Adipocyte (in vitro differentiated cells): Measurements from ENCODE around the gene ZNF638.
"Not testable (repeated sequence)": the region's sequence is repeated elsewhere in the genome, so short reads cannot be mapped to it uniquely, and the experiment has no call there.

ENCODE experiments used
- DNase-seq: peaks from one replicate; pipeline ENCODE4 v3.0.0-alpha.2; 2015; ENCODE audit warnings: low read depth
- H3K27me3 ChIP-seq: replicated peaks from 2 replicates; pipeline ENCODE4 v1.7.0; 2013; ENCODE audit warnings: mild to moderate bottlenecking, low read length, moderate library complexity; ENCODE audit not compliant: control insufficient read depth, insufficient read depth
- H3K36me3 ChIP-seq: 2 replicates; pipeline ENCODE4 v1.7.0; 2013; ENCODE audit warnings: low read length, mild to moderate bottlenecking, moderate library complexity; ENCODE audit not compliant: control insufficient read depth, insufficient read depth, severe bottlenecking
- H3K4me1 ChIP-seq: 2 replicates; pipeline ENCODE4 v1.7.0; 2013; ENCODE audit warnings: mild to moderate bottlenecking, low read length, moderate library complexity; ENCODE audit not compliant: control insufficient read depth, insufficient read depth
- H3K4me3 ChIP-seq: 2 replicates; pipeline ENCODE4 v1.7.0; 2013; ENCODE audit warnings: mild to moderate bottlenecking, low read length, moderate library complexity
- H3K9ac ChIP-seq: 2 replicates; pipeline ENCODE4 v1.7.0; 2013; ENCODE audit warnings: mild to moderate bottlenecking, low read length, moderate library complexity
- H3K9me3 ChIP-seq: 2 replicates; pipeline ENCODE4 v1.7.0; 2013; ENCODE audit warnings: mild to moderate bottlenecking, low read length, moderate library complexity; ENCODE audit not compliant: control insufficient read depth

ZNF638 gene

GRCh38 chr2:71306762-71307161 is 24.8 kb upstream of the ZNF638 start:
- Histone ChIP-seq H3K4me3 (peak overlapping the region; percentile 1), H3K27me3 (no peaks in the 10 kb centered on the region), H3K9me3 (no peaks in the 10 kb centered on the region), H3K36me3 (no peaks in the 10 kb centered on the region), H3K9ac (no peak overlapping the region), H3K4me1 (no peaks in the 10 kb centered on the region)
- no peak for DNase-seq

GRCh38 chr2:71313016-71313766 is 18.4 kb upstream of the ZNF638 start:
- Histone ChIP-seq H3K36me3 (no peaks in the 10 kb centered on the region), H3K4me1 (no peaks in the 10 kb centered on the region), H3K9me3 (peaks cover 13% of the 10 kb centered on the region), H3K9ac (no peak overlapping the region), H3K4me3 (no peak overlapping the region), H3K27me3 (no peaks in the 10 kb centered on the region)
- DNase-seq, result peak; percentile 50

- H3K4me1 ChIP-seq, result no peaks in the 10 kb centered on the region
- no peaks in the 10 kb centered on the region for H3K36me3 ChIP-seq
- no peak overlapping the region for H3K4me3 ChIP-seq
- no peaks in the 10 kb centered on the region for H3K27me3 ChIP-seq
- H3K9ac ChIP-seq, result no peak overlapping the region
- peaks cover 42% of the 10 kb centered on the region for H3K9me3 ChIP-seq
- DNase-seq, result no peak
Measured at GRCh38 chr2:71317060-71317459, 14.5 kb upstream of the ZNF638 start.

GRCh38 chr2:71317900-71318299 is 13.7 kb upstream of the ZNF638 start:
- H3K27me3 ChIP-seq, H3K36me3 ChIP-seq, H3K4me3 ChIP-seq, DNase-seq, H3K9ac ChIP-seq, H3K4me1 ChIP-seq: not testable (repeated sequence)
- H3K9me3 ChIP-seq, result peaks cover 46% of the 10 kb centered on the region

- H3K4me3 ChIP-seq, result no peak overlapping the region
- no peaks in the 10 kb centered on the region for H3K4me1 ChIP-seq
- no peak for DNase-seq
- H3K36me3 ChIP-seq, result no peaks in the 10 kb centered on the region
- peaks cover 32% of the 10 kb centered on the region for H3K9me3 ChIP-seq
- H3K27me3 ChIP-seq, result no peaks in the 10 kb centered on the region
- H3K9ac ChIP-seq, result no peak overlapping the region
Measured at GRCh38 chr2:71323386-71323785, 8.2 kb upstream of the ZNF638 start.

GRCh38 chr2:71326968-71327367 is 4.6 kb upstream of the ZNF638 start:
- no peaks in the 10 kb centered on the region for H3K36me3 ChIP-seq
- no peaks in the 10 kb centered on the region for H3K4me1 ChIP-seq
- no peak overlapping the region for H3K4me3 ChIP-seq
- H3K9me3 ChIP-seq, result peaks cover 5% of the 10 kb centered on the region
- no peaks in the 10 kb centered on the region for H3K27me3 ChIP-seq
- DNase-seq, result no peak
- H3K9ac ChIP-seq, result no peak overlapping the region

GRCh38 chr2:71327916-71328315 is 3.7 kb upstream of the ZNF638 start:
- DNase-seq, result no peak

GRCh38 chr2:71330155-71330554 is 1.4 kb upstream of the ZNF638 start:
- Histone ChIP-seq H3K9me3 (no peaks in the 10 kb centered on the region), H3K4me1 (peaks cover 15% of the 10 kb centered on the region), H3K36me3 (no peaks in the 10 kb centered on the region), H3K27me3 (no peaks in the 10 kb centered on the region), H3K4me3 (no peak overlapping the region), H3K9ac (no peak overlapping the region)
- no peak for DNase-seq

More at GRCh38 chr2:71327916-71328315, 3.7 kb upstream of the ZNF638 start:
- Histone ChIP-seq H3K9ac (no peak overlapping the region), H3K9me3 (no peaks in the 10 kb centered on the region), H3K4me3 (no peak overlapping the region), H3K4me1 (no peaks in the 10 kb centered on the region), H3K36me3 (no peaks in the 10 kb centered on the region), H3K27me3 (no peaks in the 10 kb centered on the region)

GRCh38 chr2:71330585-71331330 is 824 bp upstream of the ZNF638 start:
- no peak for DNase-seq
- H3K4me3 ChIP-seq, result peak overlapping the region; percentile 99
- H3K9me3 ChIP-seq, result no peaks in the 10 kb centered on the region
- H3K4me1 ChIP-seq, result peaks cover 21% of the 10 kb centered on the region
- no peak overlapping the region for H3K9ac ChIP-seq
- peaks cover 2% of the 10 kb centered on the region for H3K36me3 ChIP-seq
- no peaks in the 10 kb centered on the region for H3K27me3 ChIP-seq

GRCh38 chr2:71331331-71331580 is 326 bp upstream of the ZNF638 start:
- H3K36me3 ChIP-seq, DNase-seq, H3K27me3 ChIP-seq, H3K9me3 ChIP-seq, H3K9ac ChIP-seq: not testable (repeated sequence)
- Histone ChIP-seq H3K4me1 (peaks cover 26% of the 10 kb centered on the region), H3K4me3 (peak overlapping the region; percentile 99)

GRCh38 chr2:71332435-71332796 is 834 bp downstream of the ZNF638 start:
- no peaks in the 10 kb centered on the region for H3K9me3 ChIP-seq
- H3K27me3 ChIP-seq, result no peaks in the 10 kb centered on the region
- DNase-seq, result no peak
- peaks cover 37% of the 10 kb centered on the region for H3K4me1 ChIP-seq
- peaks cover 2% of the 10 kb centered on the region for H3K36me3 ChIP-seq
- H3K4me3 ChIP-seq, result peak overlapping the region; percentile 99
- H3K9ac ChIP-seq, result peak overlapping the region; percentile 99
